ENCODE measurements around the gene ZFYVE28.

The ZFYVE28 gene

GRCh38 chr4:2337896-2338295 is 80.5 kb downstream of the ZFYVE28 start:
- Histone ChIP-seq H3K27ac (no peak overlapping the region), H3K4me3 (no peak overlapping the region), H3K36me3 (peaks cover 0 to 38% (median 7%) of the 10 kb centered on the region in 3 donors), H3K27me3 (no peaks in the 10 kb centered on the region), H3K9me3 (no peaks in the 10 kb centered on the region), H3K4me1 (no peaks in the 10 kb centered on the region)
- intact Hi-C loops (cut with DNase I; ENCODE audit: low total_unique reads) = no loop called here
- no peak for DNase-seq
- no peak for TF ChIP-seq CTCF (IDR thresholded peaks at IDR 0.05)

GRCh38 chr4:2337131-2337723 is 81.2 kb downstream of the ZFYVE28 start:
- peaks cover 0 to 45% (median 7%) of the 10 kb centered on the region in 3 donors for H3K36me3 ChIP-seq
- no peak overlapping the region for H3K27ac ChIP-seq
- H3K4me1 ChIP-seq = no peaks in the 10 kb centered on the region
- no peak for TF ChIP-seq CTCF (IDR thresholded peaks at IDR 0.05)
- DNase-seq = peak in 1 of 2 donors; percentile 57
- H3K9me3 ChIP-seq = no peaks in the 10 kb centered on the region
- no peaks in the 10 kb centered on the region for H3K27me3 ChIP-seq
- H3K4me3 ChIP-seq = no peak overlapping the region
- intact Hi-C loops (cut with DNase I; ENCODE audit: low total_unique reads) = no loop called here

- Histone ChIP-seq H3K36me3 (peaks cover 0 to 47% (median 7%) of the 10 kb centered on the region in 3 donors), H3K27me3 (no peaks in the 10 kb centered on the region), H3K4me1 (no peaks in the 10 kb centered on the region), H3K4me3 (no peak overlapping the region), H3K27ac (no peak overlapping the region), H3K9me3 (no peaks in the 10 kb centered on the region)
- no peak for DNase-seq
- no peak for TF ChIP-seq CTCF (IDR thresholded peaks at IDR 0.05)
- intact Hi-C loops (cut with DNase I; ENCODE audit: low total_unique reads) = no loop called here
Observed at GRCh38 chr4:2336659-2337058, 81.8 kb downstream of the ZFYVE28 start.

- DNase-seq = peak in 1 of 2 donors; percentile 54
- H3K4me1 ChIP-seq = no peaks in the 10 kb centered on the region
- H3K9me3 ChIP-seq = no peaks in the 10 kb centered on the region
- no peak overlapping the region for H3K4me3 ChIP-seq
- H3K27ac ChIP-seq = no peak overlapping the region
- TF ChIP-seq CTCF (IDR thresholded peaks at IDR 0.05) = no peak
- no peaks in the 10 kb centered on the region for H3K27me3 ChIP-seq
- peaks cover 0 to 46% (median 7%) of the 10 kb centered on the region in 3 donors for H3K36me3 ChIP-seq
- intact Hi-C loops (cut with DNase I; ENCODE audit: low total_unique reads) = no loop called here
Observed at GRCh38 chr4:2335729-2336101, 82.7 kb downstream of the ZFYVE28 start.

GRCh38 chr4:2334826-2335728 is 83.4 kb downstream of the ZFYVE28 start:
- H3K4me1 ChIP-seq = peaks cover 0 to 2% (median 0%) of the 10 kb centered on the region in 4 donors
- TF ChIP-seq CTCF (IDR thresholded peaks at IDR 0.05) = no peak
- no peaks in the 10 kb centered on the region for H3K27me3 ChIP-seq
- H3K4me3 ChIP-seq = no peak overlapping the region
- H3K27ac ChIP-seq = no peak overlapping the region
- peak in 1 of 2 donors; percentile 41 for DNase-seq
- peaks cover 0 to 46% (median 7%) of the 10 kb centered on the region in 3 donors for H3K36me3 ChIP-seq
- H3K9me3 ChIP-seq = no peaks in the 10 kb centered on the region
- intact Hi-C loops (cut with DNase I; ENCODE audit: low total_unique reads) = no loop called here

Data from tibial artery (tissue), 4 donors.